Right cardiac atrium (tissue), 5 donors: ENCODE data around the gene HRAS. TPM values are rescaled to one million over a fixed set of nuclear protein-coding genes. Genes with fewer than 3 reads are reported as not detected.

Source experiments
- ATAC-seq, 2 donors: fragments of 200-7000 bp; cut with Tn5 transposase; one replicate each; pipeline versions ENCODE4 v1.8.0 to v1.9.1; 2020; ENCODE audit warnings: moderate library complexity in 2 of 2, mild to moderate bottlenecking in 1 of 2
- DNase-seq, 3 donors: peaks; one replicate each; pipeline ENCODE4 v3.0.0-alpha.2; 2020
- H3K27ac ChIP-seq: one replicate; pipeline ENCODE4 v1.5.1; 2013; ENCODE audit warnings: mild to moderate bottlenecking, low read length, control low read depth, moderate library complexity
- H3K27me3 ChIP-seq: one replicate; pipeline ENCODE4 v1.6.1; 2013; ENCODE audit not compliant: control insufficient read depth, insufficient read depth
- H3K4me1 ChIP-seq: one replicate; pipeline ENCODE4 v1.6.1; 2013; ENCODE audit warnings: low read length; ENCODE audit not compliant: control insufficient read depth, insufficient read depth
- H3K4me3 ChIP-seq: one replicate; pipeline ENCODE4 v1.5.1; 2013; ENCODE audit warnings: low read length, control low read depth
- H3K9me3 ChIP-seq: one replicate; pipeline ENCODE4 v1.6.1; 2013; ENCODE audit warnings: low read length; ENCODE audit not compliant: control insufficient read depth
- WGBS: extraction: QIAGEN DNeasy Blood & Tissue Kit; methylation state at CpG from one replicate; pipeline ENCODE4 v1.1.7; 2013; 5-methylcytosine and 5-hydroxymethylcytosine counted together
- intact Hi-C, 4 donors: fragments of 100-400 bp; cut with DNase I; formaldehyde crosslinking; loops; one replicate each; pipeline versions ENCODE4 v1.11.0 to v1.14.0; 2022 to 2023
- polyA plus RNA-seq: library from polyadenylated mRNA; stranded (reverse); fragments of 200-250 nt; gene quantifications from one replicate; pipeline ENCODE4 v1.2.3, GENCODE V29; 2013
- total RNA-seq, 4 donors: library from RNA; stranded (reverse); fragmentation: NEBNext Ultra II Directional; extraction: Animal tissue kit (Norgen Biotek cat#: 25700); gene quantifications; one replicate each; pipeline ENCODE4 v1.2.1, GENCODE V29; 2021
- donor health status: healthy with polysubstance abuse.
- donor health status: DM: no; HTN: yes; CAD: no.
- donor health status: DM: no; HTN: no; CAD: no.
- donor health status: DM: no; HTN: yes; CAD: no; lungs with severe emphysema.
- donor health status: DM: yes; HTN: yes; CAD: no.

Gene HRAS
- total and polyA plus RNA-seq, 5 donors, result 45.7 to 64.4 (median 51.4) TPM

GRCh38 chr11:515131-515530 lies 20.2 kb downstream of the HRAS start:
- no peaks in the 10 kb centered on the region for H3K27me3 ChIP-seq
- no peaks in the 10 kb centered on the region for H3K4me1 ChIP-seq
- peak in 1 of 3 donors; percentile 40 for DNase-seq
- H3K27ac ChIP-seq, result no peak overlapping the region
- 95% methylated on average over 6 of the region's 6 CpGs for WGBS
- no peak for ATAC-seq
- intact Hi-C loops, result no loop called here
- no peak overlapping the region for H3K4me3 ChIP-seq
- H3K9me3 ChIP-seq, result no peaks in the 10 kb centered on the region

GRCh38 chr11:514606-515005 lies 20.8 kb downstream of the HRAS start:
- ATAC-seq (no peak), DNase-seq (peak in 1 of 3 donors; percentile 40)
- Histone ChIP-seq H3K27me3 (no peaks in the 10 kb centered on the region), H3K4me3 (no peak overlapping the region), H3K4me1 (no peaks in the 10 kb centered on the region), H3K9me3 (no peaks in the 10 kb centered on the region), H3K27ac (no peak overlapping the region)
- intact Hi-C loops, result no loop called here
- WGBS, result 88% methylated on average over 10 of the region's 10 CpGs

- Histone ChIP-seq H3K4me1 (no peaks in the 10 kb centered on the region), H3K4me3 (no peak overlapping the region), H3K9me3 (no peaks in the 10 kb centered on the region), H3K27me3 (no peaks in the 10 kb centered on the region), H3K27ac (no peak overlapping the region)
- no peak for ATAC-seq
- WGBS, result 93% methylated on average over 29 of the region's 29 CpGs
- peak in 1 of 3 donors; percentile 36 for DNase-seq
- intact Hi-C loops, result no loop called here
Measured at GRCh38 chr11:512761-513595, 22.4 kb downstream of the HRAS start.

GRCh38 chr11:508956-509355 lies 26.4 kb downstream of the HRAS start:
- no peak overlapping the region for H3K27ac ChIP-seq
- intact Hi-C loops, result no loop called here
- H3K27me3 ChIP-seq, result no peaks in the 10 kb centered on the region

GRCh38 chr11:507727-508515 lies 27.5 kb downstream of the HRAS start:
- peaks cover 2% of the 10 kb centered on the region for H3K4me1 ChIP-seq
- intact Hi-C loops, result loop anchor here in 1 of 4 donors (2.0 kb wide), 1 partner anchor 57 kb away; the partner anchor contains the start of gene PTDSS2
- peak in 1 of 2 donors; percentile 0 for ATAC-seq
- H3K27me3 ChIP-seq, result no peaks in the 10 kb centered on the region
- H3K27ac ChIP-seq, result no peak overlapping the region
- WGBS, result 42% methylated on average over 45 of the region's 45 CpGs
- peak in 1 of 3 donors; percentile 64 for DNase-seq
- peak overlapping the region; percentile 59 for H3K4me3 ChIP-seq
- no peaks in the 10 kb centered on the region for H3K9me3 ChIP-seq

More at GRCh38 chr11:508956-509355, 26.4 kb downstream of the HRAS start:
- H3K9me3 ChIP-seq, result no peaks in the 10 kb centered on the region
- DNase-seq (no peak), ATAC-seq (no peak)
- peaks cover 2% of the 10 kb centered on the region for H3K4me1 ChIP-seq
- WGBS, result 76% methylated on average over 5 of the region's 5 CpGs
- H3K4me3 ChIP-seq, result no peak overlapping the region

GRCh38 chr11:506995-507726 lies 28.2 kb downstream of the HRAS start, which contains the start of gene RNH1:
RNH1 (minus strand) TSS chr11:507242; CDS start chr11:502162, 5,080 bp downstream.
- Histone ChIP-seq H3K4me3 (peak within 1 kb of the TSS; percentile 72), H3K9me3 (no peaks in the 10 kb centered on the region), H3K27me3 (no peaks in the 10 kb centered on the region), H3K27ac (peak within 1 kb of the TSS; percentile 99), H3K4me1 (peaks cover 4% of the 10 kb centered on the region)
- under 1% methylated on average over 93 of the region's 93 CpGs for WGBS
- DNase-seq (peak; percentile 99 to 100 (median 100)), ATAC-seq (peak; percentile 89 to 90)
- intact Hi-C loops, result loop anchor here in 1 of 4 donors (2.0 kb wide), 1 partner anchor 56 kb away; the partner anchor contains the start of gene PTDSS2

GRCh38 chr11:506238-506994 lies 29.0 kb downstream of the HRAS start:
- H3K4me1 ChIP-seq, result peaks cover 4% of the 10 kb centered on the region
- under 1% methylated on average over 71 of the region's 71 CpGs for WGBS
- peak overlapping the region; percentile 99 for H3K27ac ChIP-seq
- ATAC-seq, result peak; percentile 87 to 90
- H3K9me3 ChIP-seq, result no peaks in the 10 kb centered on the region
- peak overlapping the region; percentile 72 for H3K4me3 ChIP-seq
- H3K27me3 ChIP-seq, result no peaks in the 10 kb centered on the region
- peak; percentile 99 to 100 (median 99) for DNase-seq
- intact Hi-C loops, result loop anchor here in 1 of 4 donors (2.0 kb wide), 1 partner anchor 56 kb away; the partner anchor contains the start of gene PTDSS2

- DNase-seq (no peak), ATAC-seq (no peak)
- peak overlapping the region; percentile 72 for H3K4me3 ChIP-seq
- WGBS, result 55% methylated on average over 7 of the region's 7 CpGs
- no peaks in the 10 kb centered on the region for H3K9me3 ChIP-seq
- intact Hi-C loops, result loop anchor here in 1 of 4 donors (5.0 kb wide), 1 partner anchor 53 kb away; the partner anchor contains the start of gene PTDSS2
- H3K27me3 ChIP-seq, result no peaks in the 10 kb centered on the region
- peak overlapping the region; percentile 87 for H3K27ac ChIP-seq
- peaks cover 4% of the 10 kb centered on the region for H3K4me1 ChIP-seq
Measured at GRCh38 chr11:504994-505344, 30.4 kb downstream of the HRAS start.

- ATAC-seq (peak in 1 of 2 donors; percentile 6), DNase-seq (peak; percentile 61 to 83 (median 82))
- WGBS, result 4% methylated on average over 72 of the region's 72 CpGs
- Histone ChIP-seq H3K27ac (peak overlapping the region; percentile 87), H3K9me3 (no peaks in the 10 kb centered on the region), H3K4me1 (peaks cover 4% of the 10 kb centered on the region), H3K27me3 (no peaks in the 10 kb centered on the region), H3K4me3 (peak overlapping the region; percentile 72)
- intact Hi-C loops, result loop anchor here in 1 of 4 donors (5.0 kb wide), 1 partner anchor 52 kb away; the partner anchor contains the start of gene PTDSS2
Measured at GRCh38 chr11:504053-504993, 31.1 kb downstream of the HRAS start.
